SK-N-SH treated with all-trans-retinoic acid at 6 μM for 48 hours (cell line): Measurements from ENCODE around the gene SUN2.

Source experiments
- ATAC-seq: fragments of 200-7000 bp; cut with Tn5 transposase; 3 replicates; pipeline ENCODE4 v1.9.1; 2020; ENCODE audit warnings: mild to moderate bottlenecking, moderate library complexity
- BACH2 ChIP-seq: fragments of 250-450 bp; sonication (Bioruptor Pico); IDR thresholded peaks from 2 replicates; pipeline ENCODE4 v1.9.0; 2021; ENCODE audit warnings: mild to moderate bottlenecking, borderline replicate concordance
- CREB5 ChIP-seq: fragments of 250-450 bp; sonication (Bioruptor Pico); IDR thresholded peaks from 2 replicates; pipeline ENCODE4 v1.5.1; 2020; ENCODE audit warnings: low read depth, mild to moderate bottlenecking, moderate library complexity
- CSDC2 ChIP-seq: fragments of 250-450 bp; sonication (Bioruptor Pico); IDR thresholded peaks from 2 replicates; pipeline ENCODE4 v1.5.0; 2020; ENCODE audit warnings: mild to moderate bottlenecking, moderate library complexity
- CSRNP3 ChIP-seq: fragments of 250-450 bp; sonication (Bioruptor Pico); IDR thresholded peaks from 2 replicates; pipeline ENCODE4 v1.5.1; 2021; ENCODE audit warnings: mild to moderate bottlenecking, moderate library complexity
- ESRRG ChIP-seq: fragments of 250-450 bp; sonication (Bioruptor Pico); IDR thresholded peaks from 2 replicates; pipeline ENCODE4 v1.6.1; 2021; ENCODE audit warnings: mild to moderate bottlenecking
- GLIS3 ChIP-seq: fragments of 250-450 bp; sonication (Bioruptor Pico); IDR thresholded peaks from 2 replicates; pipeline ENCODE4 v1.5.0; 2020; ENCODE audit warnings: mild to moderate bottlenecking, moderate library complexity
- ISL1 ChIP-seq: fragments of 250-450 bp; sonication (Bioruptor Pico); IDR thresholded peaks from 2 replicates; pipeline ENCODE4 v2.1.2; 2022; ENCODE audit warnings: mild to moderate bottlenecking, moderate library complexity
- OSR1 ChIP-seq: fragments of 250-450 bp; sonication (Bioruptor Pico); IDR thresholded peaks from 2 replicates; pipeline ENCODE4 v1.8.0; 2022; ENCODE audit warnings: moderate library complexity, mild to moderate bottlenecking, inconsistent platforms
- PATZ1 ChIP-seq: fragments of 250-450 bp; sonication (Bioruptor Pico); IDR thresholded peaks from 2 replicates; pipeline ENCODE4 v1.8.0; 2020; ENCODE audit warnings: mild to moderate bottlenecking, moderate library complexity, borderline replicate concordance
- POU6F1 ChIP-seq: fragments of 250-450 bp; sonication (Bioruptor Pico); IDR thresholded peaks from 2 replicates; pipeline ENCODE4 v1.8.0; 2021; ENCODE audit warnings: low read depth, mild to moderate bottlenecking, moderate library complexity, borderline replicate concordance
- PPARA ChIP-seq: fragments of 250-450 bp; sonication (Bioruptor Pico); IDR thresholded peaks from 2 replicates; pipeline ENCODE4 v1.5.0; 2020; ENCODE audit warnings: mild to moderate bottlenecking, borderline replicate concordance
- RARB ChIP-seq: fragments of 250-450 bp; sonication (Bioruptor Pico); IDR thresholded peaks from 2 replicates; pipeline ENCODE4 v1.8.0; 2021; ENCODE audit warnings: mild to moderate bottlenecking, moderate library complexity
- SNAI2 ChIP-seq: fragments of 250-450 bp; sonication (Bioruptor Pico); IDR thresholded peaks from 2 replicates; pipeline ENCODE4 v1.5.0; 2020; ENCODE audit warnings: mild to moderate bottlenecking, moderate library complexity
- TCF4 ChIP-seq: fragments of 250-450 bp; sonication (Bioruptor Pico); IDR thresholded peaks from 2 replicates; pipeline ENCODE4 v1.8.0; 2021; ENCODE audit warnings: mild to moderate bottlenecking, moderate library complexity, borderline replicate concordance
- TOX ChIP-seq: fragments of 250-450 bp; sonication (Bioruptor Pico); IDR thresholded peaks from 2 replicates; pipeline ENCODE4 v1.8.0; 2021; ENCODE audit warnings: mild to moderate bottlenecking, moderate library complexity, borderline replicate concordance
- ZC3H10 ChIP-seq: fragments of 250-450 bp; sonication (Bioruptor Pico); IDR thresholded peaks from 2 replicates; pipeline ENCODE4 v1.5.1; 2021; ENCODE audit warnings: mild to moderate bottlenecking, moderate library complexity
- ZFP3 ChIP-seq: fragments of 250-450 bp; sonication (Bioruptor Pico); IDR thresholded peaks from 2 replicates; pipeline ENCODE4 v1.5.0; 2020; ENCODE audit warnings: mild to moderate bottlenecking, moderate library complexity
- ZFP30 ChIP-seq: fragments of 450-650 bp; formaldehyde crosslinking; IDR thresholded peaks from 2 replicates; pipeline ENCODE4 v1.5.0; 2022; ENCODE audit warnings: mild to moderate bottlenecking, moderate library complexity
- ZNF565 ChIP-seq: fragments of 450-650 bp; formaldehyde crosslinking; conservative IDR thresholded peaks from 2 replicates; pipeline ENCODE4 v1.5.0; 2020; ENCODE audit warnings: low read depth, mild to moderate bottlenecking, moderate library complexity
- ZNF70 ChIP-seq: fragments of 450-650 bp; formaldehyde crosslinking; IDR thresholded peaks from 2 replicates; pipeline ENCODE4 v1.5.0; 2020; ENCODE audit warnings: mild to moderate bottlenecking, moderate library complexity
- ZNF8 ChIP-seq: fragments of 450-650 bp; formaldehyde crosslinking; IDR thresholded peaks from 2 replicates; pipeline ENCODE4 v1.5.0; 2020; ENCODE audit warnings: mild to moderate bottlenecking, moderate library complexity

The SUN2 gene

GRCh38 chr22:38707984-38708383 is 47.8 kb downstream of the SUN2 start (continued):
- TF ChIP-seq PATZ1 (CRISPR knock-in tag) = no peak

- no peak for TF ChIP-seq GLIS3 (CRISPR knock-in tag)
- no peak for TF ChIP-seq TCF4 (CRISPR knock-in tag)
- no peak for TF ChIP-seq BACH2
- no peak for TF ChIP-seq CSRNP3 (CRISPR knock-in tag)
- TF ChIP-seq CREB5 = no peak
- TF ChIP-seq CSDC2 (CRISPR knock-in tag) = no peak
- TF ChIP-seq ZNF70 (CRISPR knock-in tag) = no peak
- TF ChIP-seq ZFP30 = no peak
- TF ChIP-seq PPARA (CRISPR knock-in tag) = no peak
- TF ChIP-seq SNAI2 (CRISPR knock-in tag) = no peak
- no peak for TF ChIP-seq POU6F1 (CRISPR knock-in tag)
- TF ChIP-seq ESRRG (CRISPR knock-in tag) = no peak
- TF ChIP-seq RARB (CRISPR knock-in tag) = no peak
- TF ChIP-seq ZC3H10 (CRISPR knock-in tag) = no peak
- TF ChIP-seq TOX (CRISPR knock-in tag) = no peak
- TF ChIP-seq ISL1 (CRISPR knock-in tag) = no peak
- ATAC-seq = no peak
These were observed 48.5 kb downstream of the SUN2 start for GRCh38 chr22:38707346-38707745.

GRCh38 chr22:38706901-38707195 is 49.0 kb downstream of the SUN2 start:
- TF ChIP-seq PPARA (CRISPR knock-in tag) = no peak
- TF ChIP-seq RARB (CRISPR knock-in tag) = no peak
- no peak for TF ChIP-seq ZNF565 (CRISPR knock-in tag)
- TF ChIP-seq OSR1 (CRISPR knock-in tag) = no peak
- TF ChIP-seq ZFP3 (CRISPR knock-in tag) = no peak
- no peak for TF ChIP-seq ZC3H10 (CRISPR knock-in tag)
- TF ChIP-seq SNAI2 (CRISPR knock-in tag) = no peak
- TF ChIP-seq ZNF8 = no peak
- no peak for TF ChIP-seq TCF4 (CRISPR knock-in tag)
- no peak for TF ChIP-seq POU6F1 (CRISPR knock-in tag)
- TF ChIP-seq PATZ1 (CRISPR knock-in tag) = no peak
- TF ChIP-seq ZFP30 = no peak
- TF ChIP-seq TOX (CRISPR knock-in tag) = no peak
- no peak for ATAC-seq
